PC-9 (cell line): Measurements from ENCODE around the gene PRDM15. TPM values are rescaled to one million over a fixed set of nuclear protein-coding genes. Genes with fewer than 3 reads are reported as not detected.

Experiments used
- BruUV-seq: library from RNA; stranded (reverse); fragments of 400-500 nt; replicated peaks from 2 replicates; lab custom pipeline; 2021; lab: Mats Ljungman, UMichigan
- CTCF ChIA-PET: fragments of 300-600 bp; sonication (Branson Sonifier 250); formaldehyde crosslinking; loops from one replicate; lab custom pipeline; 2022; ENCODE audit warnings: antibody characterized with exemption; lab: Charles Lee
- POLR2A ChIA-PET: fragments of 300-600 bp; sonication (Branson Sonifier 250); formaldehyde crosslinking; loops from one replicate; lab custom pipeline; 2022; ENCODE audit warnings: antibody characterized with exemption; ENCODE audit not compliant: unreplicated experiment; lab: Charles Lee
- DNase-seq, 2 experiments: peaks; one replicate each; pipeline versions ENCODE4 v3.0.0 to v3.0.0-alpha.2; 2015 to 2022; ENCODE audit warnings: mixed read lengths in 1 of 2
- H2AFZ ChIP-seq: fragments of 200-600 bp; sonication (generic); 2 replicates; pipeline ENCODE4 v1.8.1; 2017; ENCODE audit warnings: antibody characterized with exemption
- H3F3A ChIP-seq: fragments of 200-600 bp; sonication (generic); 2 replicates; pipeline ENCODE4 v1.8.1; 2017; ENCODE audit warnings: antibody characterized with exemption, mild to moderate bottlenecking, low read depth; ENCODE audit not compliant: insufficient read depth
- H3K27ac ChIP-seq: fragments of 200-600 bp; sonication (generic); 2 replicates; pipeline ENCODE4 v1.6.1; 2016; ENCODE audit warnings: mixed run types
- H3K27me3 ChIP-seq: fragments of 200-600 bp; sonication (generic); 2 replicates; pipeline ENCODE4 v1.6.1; 2016; ENCODE audit warnings: low read depth, mixed run types; ENCODE audit not compliant: insufficient read depth
- H3K36me3 ChIP-seq: fragments of 200-600 bp; sonication (generic); 2 replicates; pipeline ENCODE4 v1.6.1; 2016; ENCODE audit warnings: low read depth, mixed run types
- H3K4me1 ChIP-seq: fragments of 200-600 bp; sonication (generic); replicated peaks from 2 replicates; pipeline ENCODE4 v1.6.1; 2016; ENCODE audit warnings: mixed run types; ENCODE audit not compliant: insufficient read depth
- H3K4me2 ChIP-seq: fragments of 200-600 bp; sonication (generic); 2 replicates; pipeline ENCODE4 v1.6.1; 2017; ENCODE audit warnings: mixed run types
- H3K4me3 ChIP-seq: fragments of 200-600 bp; sonication (generic); 2 replicates; pipeline ENCODE4 v1.6.1; 2016; ENCODE audit warnings: mixed run types
- H3K79me2 ChIP-seq: fragments of 200-600 bp; sonication (generic); 2 replicates; pipeline ENCODE4 v1.6.1; 2017; ENCODE audit warnings: low read depth, mixed run types
- H3K9me2 ChIP-seq: fragments of 200-600 bp; sonication (generic); 2 replicates; pipeline ENCODE4 v1.8.1; 2017; ENCODE audit warnings: mild to moderate bottlenecking; ENCODE audit not compliant: insufficient read depth
- H3K9me3 ChIP-seq: fragments of 200-600 bp; sonication (generic); 2 replicates; pipeline ENCODE4 v1.8.1; 2016; ENCODE audit warnings: low read depth; ENCODE audit not compliant: insufficient read depth
- H4K20me1 ChIP-seq: fragments of 200-600 bp; sonication (generic); 2 replicates; pipeline ENCODE4 v1.8.1; 2017; ENCODE audit not compliant: insufficient read depth
- EZH2 ChIP-seq: fragments of 200-600 bp; sonication (generic); IDR thresholded peaks from 2 replicates; pipeline ENCODE4 v1.8.0; 2017; ENCODE audit warnings: antibody characterized with exemption, low read depth
- intact Hi-C: fragments of 100-400 bp; cut with micrococcal nuclease; formaldehyde crosslinking; loops from one replicate; pipeline ENCODE4 v1.10.0; 2022; ENCODE audit not compliant: unreplicated experiment
- total RNA-seq: library from RNA; stranded (reverse); gene quantifications from 2 replicates; pipeline ENCODE4 v1.2.3, GENCODE V29; 2021
- TF ChIP-seq, protein P1 (sequence below): fragments of 200-600 bp; sonication (generic); conservative IDR thresholded peaks from 2 replicates; pipeline ENCODE4 v1.6.1; 2017; ENCODE audit warnings: mixed run types, antibody characterized with exemption, mild to moderate bottlenecking, moderate library complexity

The PRDM15 gene
- total RNA-seq, 1 experiment from 2014 or later: 8.8 TPM

DNA sequence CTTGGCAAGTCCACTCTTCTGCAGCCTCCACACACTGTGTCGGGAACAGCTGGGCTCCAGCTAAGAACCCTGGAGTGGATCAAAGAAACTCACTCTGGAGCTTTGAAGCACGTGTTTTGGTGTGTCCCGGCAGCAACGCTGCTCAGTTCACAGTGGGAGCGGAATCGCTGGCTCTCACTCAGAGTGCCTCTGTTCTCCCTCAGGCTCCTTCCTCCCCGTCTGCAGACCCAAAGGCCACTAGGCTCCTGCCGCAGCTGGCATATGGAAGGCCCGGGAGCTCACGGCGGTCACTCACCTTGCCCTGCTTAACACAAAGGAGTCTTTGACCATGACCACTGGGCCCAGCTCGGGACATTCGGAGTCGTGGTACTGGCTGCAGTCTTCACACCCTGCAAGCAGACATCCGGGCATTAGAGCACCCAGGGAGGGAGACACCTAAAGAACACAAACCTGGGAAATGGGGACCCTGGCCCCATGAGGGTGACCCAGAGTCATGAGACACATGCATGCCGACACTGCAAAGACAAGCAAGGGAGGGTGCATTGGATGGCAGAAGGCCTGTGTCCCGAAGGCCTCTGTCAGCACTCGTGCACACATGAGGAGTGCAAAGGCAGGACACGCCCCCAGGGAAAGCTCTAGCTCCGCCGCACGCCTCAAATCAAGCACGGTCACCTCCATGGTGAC is 19.7 kb downstream of the PRDM15 start:
- CTCF ChIA-PET: no interaction called here

GRCh38 chr21:41858466-41859296 is 20.5 kb downstream of the PRDM15 start:
- no peaks in the 10 kb centered on the region for H3K27me3 ChIP-seq
- POLR2A ChIA-PET: no interaction called here
- no peak overlapping the region for H3K27ac ChIP-seq
- TF ChIP-seq, protein P1, sequence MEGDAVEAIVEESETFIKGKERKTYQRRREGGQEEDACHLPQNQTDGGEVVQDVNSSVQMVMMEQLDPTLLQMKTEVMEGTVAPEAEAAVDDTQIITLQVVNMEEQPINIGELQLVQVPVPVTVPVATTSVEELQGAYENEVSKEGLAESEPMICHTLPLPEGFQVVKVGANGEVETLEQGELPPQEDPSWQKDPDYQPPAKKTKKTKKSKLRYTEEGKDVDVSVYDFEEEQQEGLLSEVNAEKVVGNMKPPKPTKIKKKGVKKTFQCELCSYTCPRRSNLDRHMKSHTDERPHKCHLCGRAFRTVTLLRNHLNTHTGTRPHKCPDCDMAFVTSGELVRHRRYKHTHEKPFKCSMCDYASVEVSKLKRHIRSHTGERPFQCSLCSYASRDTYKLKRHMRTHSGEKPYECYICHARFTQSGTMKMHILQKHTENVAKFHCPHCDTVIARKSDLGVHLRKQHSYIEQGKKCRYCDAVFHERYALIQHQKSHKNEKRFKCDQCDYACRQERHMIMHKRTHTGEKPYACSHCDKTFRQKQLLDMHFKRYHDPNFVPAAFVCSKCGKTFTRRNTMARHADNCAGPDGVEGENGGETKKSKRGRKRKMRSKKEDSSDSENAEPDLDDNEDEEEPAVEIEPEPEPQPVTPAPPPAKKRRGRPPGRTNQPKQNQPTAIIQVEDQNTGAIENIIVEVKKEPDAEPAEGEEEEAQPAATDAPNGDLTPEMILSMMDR: no peak
- TF ChIP-seq EZH2: no peak
- CTCF ChIA-PET: no interaction called here
- H3K9me2 ChIP-seq: no peaks in the 10 kb centered on the region
- H3K9me3 ChIP-seq: no peaks in the 10 kb centered on the region
- no peak for DNase-seq
- H3K79me2 ChIP-seq: no peaks in the 10 kb centered on the region
- H3K4me2 ChIP-seq: no peak overlapping the region
- H4K20me1 ChIP-seq: no peaks in the 10 kb centered on the region
- H3K4me3 ChIP-seq: no peak overlapping the region
- H3K36me3 ChIP-seq: no peaks in the 10 kb centered on the region
- no TSS peak for BruUV-seq
- H3K4me1 ChIP-seq: no peaks in the 10 kb centered on the region
- no peaks in the 10 kb centered on the region for H3F3A ChIP-seq
- intact Hi-C loops: no loop called here
- no peak overlapping the region for H2AFZ ChIP-seq

More for the DNA sequence above, 19.7 kb downstream of the PRDM15 start:
- intact Hi-C loops: no loop called here
- no peak overlapping the region for H3K4me3 ChIP-seq
- H3K4me2 ChIP-seq: no peak overlapping the region
- no peaks in the 10 kb centered on the region for H3K27me3 ChIP-seq
- no peaks in the 10 kb centered on the region for H3K79me2 ChIP-seq
- BruUV-seq: no TSS peak
- POLR2A ChIA-PET: no interaction called here
- H3F3A ChIP-seq: no peaks in the 10 kb centered on the region
- H4K20me1 ChIP-seq: no peaks in the 10 kb centered on the region
- H3K9me2 ChIP-seq: no peaks in the 10 kb centered on the region
- H3K9me3 ChIP-seq: no peaks in the 10 kb centered on the region
- H3K4me1 ChIP-seq: no peaks in the 10 kb centered on the region
- no peak for DNase-seq
- H2AFZ ChIP-seq: no peak overlapping the region
- H3K36me3 ChIP-seq: no peaks in the 10 kb centered on the region
- no peak for TF ChIP-seq EZH2
- TF ChIP-seq, protein P1: no peak
- H3K27ac ChIP-seq: no peak overlapping the region

- no peak overlapping the region for H3K4me2 ChIP-seq
- intact Hi-C loops: no loop called here
- H3F3A ChIP-seq: no peaks in the 10 kb centered on the region
- H3K36me3 ChIP-seq: no peaks in the 10 kb centered on the region
- H3K4me1 ChIP-seq: no peaks in the 10 kb centered on the region
- H3K27me3 ChIP-seq: no peaks in the 10 kb centered on the region
- H3K4me3 ChIP-seq: no peak overlapping the region
- H3K79me2 ChIP-seq: no peaks in the 10 kb centered on the region
- H4K20me1 ChIP-seq: no peaks in the 10 kb centered on the region
- ChIA-PET POLR2A (no interaction called here), CTCF (no interaction called here)
- no TSS peak for BruUV-seq
- no peaks in the 10 kb centered on the region for H3K9me2 ChIP-seq
- TF ChIP-seq, protein P1: no peak
- no peak for TF ChIP-seq EZH2
- H3K9me3 ChIP-seq: no peaks in the 10 kb centered on the region
- no peak overlapping the region for H2AFZ ChIP-seq
- H3K27ac ChIP-seq: no peak overlapping the region
- no peak for DNase-seq
These were observed 21.3 kb downstream of the PRDM15 start for GRCh38 chr21:41857771-41858300.
